GM19025 (cell line): ENCODE data around the gene TMEM176A.

ENCODE experiments used
- ATAC-seq: cut with Tn5 transposase; IDR thresholded peaks from one replicate; pipeline ENCODE4 v1.9.1; 2021; ENCODE audit warnings: mild to moderate bottlenecking, low read depth, moderate library complexity; ENCODE audit not compliant: unreplicated experiment

Gene TMEM176A

GRCh38 chr7:150846291-150847115 lies 45.9 kb downstream of the TMEM176A start:
- no peak for ATAC-seq

- ATAC-seq: no peak
Measured at GRCh38 chr7:150847536-150847935, 47.0 kb downstream of the TMEM176A start.

- ATAC-seq: no peak
Measured at GRCh38 chr7:150848111-150848510, 47.5 kb downstream of the TMEM176A start.

- ATAC-seq: no peak
Measured at GRCh38 chr7:150848561-150849115, 48.1 kb downstream of the TMEM176A start.

- ATAC-seq: no peak
Measured at GRCh38 chr7:150849204-150849775, 48.7 kb downstream of the TMEM176A start.

- ATAC-seq: no peak
Measured at GRCh38 chr7:150850273-150850672, 49.7 kb downstream of the TMEM176A start.

- ATAC-seq: no peak
Measured at GRCh38 chr7:150851492-150852370, 51.2 kb downstream of the TMEM176A start.

GRCh38 chr7:150852371-150852905 lies 51.9 kb downstream of the TMEM176A start, which contains the start of gene AOC1:
Gene AOC1 (plus strand): TSS chr7:150852517. CDS start chr7:150856471, 3,954 bp downstream.
- ATAC-seq: no peak

- no peak for ATAC-seq
Measured at GRCh38 chr7:150854066-150855000, 53.8 kb downstream of the TMEM176A start.
